ENCODE measurements around the gene TSPO.

DNA sequence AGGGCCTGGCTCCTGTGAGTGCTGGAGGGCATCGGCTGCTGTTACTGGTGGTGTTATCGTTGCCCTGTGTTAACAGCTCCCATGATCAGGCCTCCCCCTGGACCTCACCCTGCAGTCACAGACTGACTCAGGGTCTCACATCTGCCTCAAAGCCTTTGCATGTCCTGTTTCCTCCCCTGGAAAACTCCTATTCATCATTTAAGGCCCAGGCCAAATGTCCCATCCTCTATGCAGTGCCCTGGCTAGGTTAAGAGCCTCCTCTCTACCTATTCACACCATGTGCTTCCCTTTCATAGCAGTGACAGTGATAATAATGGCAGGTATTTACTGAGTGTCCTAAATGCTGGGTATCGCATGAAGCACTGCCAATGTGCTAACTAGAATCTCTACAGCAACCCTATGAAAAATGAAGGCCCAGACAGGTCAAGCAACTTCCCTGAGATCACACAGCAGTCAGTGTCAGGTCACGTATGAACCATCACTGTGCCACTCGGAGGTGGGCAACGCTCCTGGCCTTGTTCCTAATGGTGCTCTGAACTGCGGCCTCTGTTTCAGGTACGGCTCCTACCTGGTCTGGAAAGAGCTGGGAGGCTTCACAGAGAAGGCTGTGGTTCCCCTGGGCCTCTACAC lies 9.3 kb downstream of the TSPO start:
- TF ChIP-seq ZBTB7A (IDR thresholded peaks at IDR 0.05; ENCODE audit: low read depth) (no peak), TEAD4 (IDR thresholded peaks at IDR 0.05) (no peak), RAD21 (IDR thresholded peaks at IDR 0.05; ENCODE audit: low read depth) (no peak), EP300 (IDR thresholded peaks at IDR 0.05; ENCODE audit: borderline replicate concordance) (no peak), CREB1 (IDR thresholded peaks at IDR 0.05; ENCODE audit: low read depth) (no peak), TAF1 (IDR thresholded peaks at IDR 0.05; ENCODE audit: low read depth) (no peak), EGR1 (IDR thresholded peaks at IDR 0.05) (no peak), YY1 (IDR thresholded peaks at IDR 0.05; ENCODE audit: low read depth) (no peak)
- TF ChIP-seq, protein P1, sequence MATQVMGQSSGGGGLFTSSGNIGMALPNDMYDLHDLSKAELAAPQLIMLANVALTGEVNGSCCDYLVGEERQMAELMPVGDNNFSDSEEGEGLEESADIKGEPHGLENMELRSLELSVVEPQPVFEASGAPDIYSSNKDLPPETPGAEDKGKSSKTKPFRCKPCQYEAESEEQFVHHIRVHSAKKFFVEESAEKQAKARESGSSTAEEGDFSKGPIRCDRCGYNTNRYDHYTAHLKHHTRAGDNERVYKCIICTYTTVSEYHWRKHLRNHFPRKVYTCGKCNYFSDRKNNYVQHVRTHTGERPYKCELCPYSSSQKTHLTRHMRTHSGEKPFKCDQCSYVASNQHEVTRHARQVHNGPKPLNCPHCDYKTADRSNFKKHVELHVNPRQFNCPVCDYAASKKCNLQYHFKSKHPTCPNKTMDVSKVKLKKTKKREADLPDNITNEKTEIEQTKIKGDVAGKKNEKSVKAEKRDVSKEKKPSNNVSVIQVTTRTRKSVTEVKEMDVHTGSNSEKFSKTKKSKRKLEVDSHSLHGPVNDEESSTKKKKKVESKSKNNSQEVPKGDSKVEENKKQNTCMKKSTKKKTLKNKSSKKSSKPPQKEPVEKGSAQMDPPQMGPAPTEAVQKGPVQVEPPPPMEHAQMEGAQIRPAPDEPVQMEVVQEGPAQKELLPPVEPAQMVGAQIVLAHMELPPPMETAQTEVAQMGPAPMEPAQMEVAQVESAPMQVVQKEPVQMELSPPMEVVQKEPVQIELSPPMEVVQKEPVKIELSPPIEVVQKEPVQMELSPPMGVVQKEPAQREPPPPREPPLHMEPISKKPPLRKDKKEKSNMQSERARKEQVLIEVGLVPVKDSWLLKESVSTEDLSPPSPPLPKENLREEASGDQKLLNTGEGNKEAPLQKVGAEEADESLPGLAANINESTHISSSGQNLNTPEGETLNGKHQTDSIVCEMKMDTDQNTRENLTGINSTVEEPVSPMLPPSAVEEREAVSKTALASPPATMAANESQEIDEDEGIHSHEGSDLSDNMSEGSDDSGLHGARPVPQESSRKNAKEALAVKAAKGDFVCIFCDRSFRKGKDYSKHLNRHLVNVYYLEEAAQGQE (IDR thresholded peaks at IDR 0.05; ENCODE audit: low read depth), result no peak
- TF ChIP-seq, protein P2, sequence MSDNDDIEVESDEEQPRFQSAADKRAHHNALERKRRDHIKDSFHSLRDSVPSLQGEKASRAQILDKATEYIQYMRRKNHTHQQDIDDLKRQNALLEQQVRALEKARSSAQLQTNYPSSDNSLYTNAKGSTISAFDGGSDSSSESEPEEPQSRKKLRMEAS (IDR thresholded peaks at IDR 0.05), result no peak
- TF ChIP-seq, protein P3, sequence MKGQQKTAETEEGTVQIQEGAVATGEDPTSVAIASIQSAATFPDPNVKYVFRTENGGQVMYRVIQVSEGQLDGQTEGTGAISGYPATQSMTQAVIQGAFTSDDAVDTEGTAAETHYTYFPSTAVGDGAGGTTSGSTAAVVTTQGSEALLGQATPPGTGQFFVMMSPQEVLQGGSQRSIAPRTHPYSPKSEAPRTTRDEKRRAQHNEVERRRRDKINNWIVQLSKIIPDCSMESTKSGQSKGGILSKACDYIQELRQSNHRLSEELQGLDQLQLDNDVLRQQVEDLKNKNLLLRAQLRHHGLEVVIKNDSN (IDR thresholded peaks at IDR 0.05), result no peak
